Mesenchymal stem cell (in vitro differentiated cells and primary cell): ENCODE data around the gene C1QTNF2.
A peak's percentile ranks its signal among the peaks of the same experiment; 100 is the strongest.

Experiments
- DNase-seq: peaks from one replicate; pipeline ENCODE4 v3.0.0-alpha.2; 2013
- H2AFZ ChIP-seq: one replicate; pipeline ENCODE4 v1.6.1; 2013; ENCODE audit warnings: low read depth, mild to moderate bottlenecking, control low read depth, inconsistent platforms, low read length, moderate library complexity
- H2AK5ac ChIP-seq: 2 replicates; pipeline ENCODE4 v1.6.1; 2013; ENCODE audit warnings: low read length, moderate library complexity, mild to moderate bottlenecking, inconsistent platforms; ENCODE audit not compliant: severe bottlenecking
- H2BK120ac ChIP-seq: one replicate; pipeline ENCODE4 v1.6.1; 2013; ENCODE audit warnings: low read depth, mild to moderate bottlenecking, inconsistent platforms, low read length, moderate library complexity
- H2BK12ac ChIP-seq, 2 experiments: one replicate each; pipeline ENCODE4 v1.6.1; 2013; ENCODE audit warnings: inconsistent platforms in 2 of 2, low read length in 2 of 2, mild to moderate bottlenecking in 2 of 2, moderate library complexity in 2 of 2, control low read depth in 1 of 2
- H2BK15ac ChIP-seq: one replicate; pipeline ENCODE4 v1.6.1; 2013; ENCODE audit warnings: mild to moderate bottlenecking, low read depth, inconsistent platforms; ENCODE audit not compliant: poor library complexity, severe bottlenecking
- H2BK5ac ChIP-seq: 2 replicates; pipeline ENCODE4 v1.6.1; 2013; ENCODE audit warnings: low read depth, mild to moderate bottlenecking, low read length, control low read depth, inconsistent platforms; ENCODE audit not compliant: poor library complexity, severe bottlenecking
- H3K14ac ChIP-seq, 2 experiments: one replicate each; pipeline ENCODE4 v1.6.1; 2013; ENCODE audit warnings: inconsistent platforms in 2 of 2, low read length in 2 of 2, control low read depth in 1 of 2, mild to moderate bottlenecking in 1 of 2, moderate library complexity in 1 of 2
- H3K18ac ChIP-seq, 2 experiments: one replicate each; pipeline ENCODE4 v1.6.1; 2013; ENCODE audit warnings: inconsistent platforms in 2 of 2, low read length in 2 of 2, control low read depth in 1 of 2, low read depth in 1 of 2, mild to moderate bottlenecking in 1 of 2
- H3K23ac ChIP-seq, 2 experiments: one replicate each; pipeline ENCODE4 v1.6.1; 2013; ENCODE audit warnings: inconsistent platforms in 2 of 2, low read length in 2 of 2, mild to moderate bottlenecking in 2 of 2, moderate library complexity in 2 of 2, control low read depth in 1 of 2
- H3K27ac ChIP-seq: 2 replicates; pipeline ENCODE4 v1.5.1; 2013; ENCODE audit warnings: mild to moderate bottlenecking, moderate library complexity, low read length, control low read depth, inconsistent platforms; ENCODE audit not compliant: poor library complexity, severe bottlenecking
- H3K27me3 ChIP-seq, 2 experiments: 2 replicates each; pipeline versions ENCODE4 v1.6.1 to v1.7.0; 2013; ENCODE audit warnings: low read length in 2 of 2, mild to moderate bottlenecking in 2 of 2, moderate library complexity in 2 of 2, control low read depth in 1 of 2, inconsistent platforms in 1 of 2; ENCODE audit not compliant: control insufficient read depth in 1 of 2, insufficient read depth in 1 of 2
- H3K36me3 ChIP-seq, 2 experiments: 2 replicates each; pipeline versions ENCODE4 v1.6.1 to v1.7.0; 2013; ENCODE audit warnings: low read length in 2 of 2, control low read depth in 1 of 2, inconsistent platforms in 1 of 2, low read depth in 1 of 2, mild to moderate bottlenecking in 1 of 2; ENCODE audit not compliant: insufficient read depth in 2 of 2, control insufficient read depth in 1 of 2
- H3K4ac ChIP-seq, 2 experiments: one replicate each; pipeline ENCODE4 v1.6.1; 2013; ENCODE audit warnings: inconsistent platforms in 2 of 2, low read length in 2 of 2, mild to moderate bottlenecking in 2 of 2, moderate library complexity in 2 of 2, control low read depth in 1 of 2, low read depth in 1 of 2
- H3K4me1 ChIP-seq: 2 replicates; pipeline ENCODE4 v1.6.1; 2013; ENCODE audit warnings: low read depth, low read length, control low read depth; ENCODE audit not compliant: control insufficient read depth, insufficient read depth
- H3K4me2 ChIP-seq: 2 replicates; pipeline ENCODE4 v1.6.1; 2013; ENCODE audit warnings: low read length, mild to moderate bottlenecking, inconsistent platforms; ENCODE audit not compliant: poor library complexity, severe bottlenecking
- H3K4me3 ChIP-seq, 2 experiments: 2 replicates each; pipeline versions ENCODE4 v1.5.1 to v1.7.0; 2013; ENCODE audit warnings: low read length in 2 of 2, mild to moderate bottlenecking in 2 of 2, control low read depth in 1 of 2, low read depth in 1 of 2; ENCODE audit not compliant: insufficient read depth in 1 of 2
- H3K79me1 ChIP-seq: replicated peaks from 2 replicates; pipeline ENCODE4 v1.6.1; 2013; ENCODE audit warnings: mild to moderate bottlenecking, control low read depth, low read length, inconsistent platforms; ENCODE audit not compliant: poor library complexity, severe bottlenecking
- H3K9ac ChIP-seq: 2 replicates; pipeline ENCODE4 v1.7.0; 2013; ENCODE audit warnings: mild to moderate bottlenecking, low read length, moderate library complexity
- H3K9me3 ChIP-seq: 2 replicates; pipeline ENCODE4 v1.7.0; 2013; ENCODE audit warnings: mild to moderate bottlenecking, low read length; ENCODE audit not compliant: control insufficient read depth
- H4K8ac ChIP-seq: one replicate; pipeline ENCODE4 v1.6.1; 2013; ENCODE audit warnings: inconsistent platforms, mild to moderate bottlenecking, low read length, moderate library complexity
- H4K91ac ChIP-seq: one replicate; pipeline ENCODE4 v1.6.1; 2013; ENCODE audit warnings: mild to moderate bottlenecking, low read length, inconsistent platforms
- WGBS: methylation state at CpG from one replicate; pipeline ENCODE4 v1.1.7; 2013; ENCODE audit warnings: mixed read lengths; 5-methylcytosine and 5-hydroxymethylcytosine counted together

C1QTNF2 gene

DNA sequence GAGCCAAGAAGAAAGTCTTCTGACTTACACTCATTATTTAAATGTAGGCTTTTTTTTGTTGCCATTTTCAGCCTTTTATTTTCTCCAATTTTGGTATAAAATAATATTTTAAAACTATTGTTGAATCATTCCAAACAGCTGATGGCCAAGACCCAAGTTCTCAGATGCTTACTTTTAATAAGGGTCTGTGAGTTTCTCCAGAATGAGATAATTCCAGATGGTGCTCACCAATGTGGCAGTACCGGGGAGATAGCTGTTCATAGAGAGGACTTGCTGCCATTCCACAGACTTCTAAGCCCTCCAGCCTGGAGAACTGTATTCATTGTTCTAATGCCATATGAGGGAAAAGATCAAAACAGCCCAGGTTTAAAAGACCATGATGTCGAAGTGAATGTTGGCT is 5.3 kb upstream of the C1QTNF2 start:
- Histone ChIP-seq H3K4ac (no peak overlapping the region), H3K27ac (no peak overlapping the region), H3K4me3 (no peak overlapping the region), H3K79me1 (no peaks in the 10 kb centered on the region), H3K9ac (no peak overlapping the region), H3K23ac (no peak overlapping the region), H4K91ac (no peak overlapping the region), H2BK5ac (no peak overlapping the region), H3K4me2 (no peak overlapping the region), H2BK120ac (no peak overlapping the region), H2AFZ (no peak overlapping the region), H3K27me3 (peaks cover 27 to 35% of the 10 kb centered on the region in 2 experiments), H3K14ac (no peak overlapping the region), H3K36me3 (no peaks in the 10 kb centered on the region), H3K9me3 (no peaks in the 10 kb centered on the region), H3K18ac (no peak overlapping the region), H2BK15ac (no peak overlapping the region), H3K4me1 (peaks cover 2% of the 10 kb centered on the region), H2AK5ac (no peak overlapping the region), H2BK12ac (no peak overlapping the region), H4K8ac (no peak overlapping the region)
- WGBS: no CpG with 5 or more reads among the region's 2 CpGs
- DNase-seq: no peak

DNA sequence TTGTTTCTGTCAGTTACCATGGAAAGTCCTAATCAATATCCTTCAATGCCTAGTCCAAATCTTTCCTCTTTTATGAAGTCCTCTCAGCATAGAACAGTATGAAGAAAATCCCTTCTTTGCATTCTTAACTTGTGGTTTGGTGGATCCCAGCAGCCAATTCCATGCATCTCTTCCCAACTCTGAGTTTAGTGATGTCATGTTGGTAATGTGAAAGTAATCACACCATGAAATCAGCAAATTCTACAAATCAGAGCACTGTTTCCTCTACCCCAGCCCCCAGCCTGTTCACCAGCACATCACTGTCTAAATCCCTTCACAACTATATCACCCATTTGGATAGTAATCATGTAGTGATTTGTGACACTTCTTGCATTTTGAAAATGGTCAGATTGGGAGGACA is 4.7 kb upstream of the C1QTNF2 start:
- H3K9me3 ChIP-seq: no peaks in the 10 kb centered on the region
- H2AK5ac ChIP-seq: no peak overlapping the region
- H3K14ac ChIP-seq: no peak overlapping the region

DNA sequence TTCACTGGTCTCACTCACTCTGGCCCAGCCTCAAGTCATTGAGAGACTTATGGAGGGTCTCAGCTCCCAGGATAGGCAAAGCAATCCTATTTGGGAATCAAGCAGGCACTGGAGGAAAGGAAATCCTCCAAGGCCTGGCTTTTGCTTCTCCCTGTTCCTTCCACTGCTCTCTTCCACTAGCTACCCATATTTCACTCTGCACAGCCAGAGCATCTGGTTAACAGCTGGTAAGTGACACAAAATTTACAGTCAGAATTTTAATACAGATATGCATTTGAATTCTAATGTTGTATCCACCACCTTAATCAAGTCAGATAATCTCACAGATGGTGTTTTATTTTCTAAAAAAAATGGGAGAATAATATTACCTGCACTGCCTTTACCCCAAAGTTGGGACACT is 868 bp upstream of the C1QTNF2 start:
- H3K4ac ChIP-seq: no peak overlapping the region
- no peak overlapping the region for H2AK5ac ChIP-seq
- H4K8ac ChIP-seq: no peak overlapping the region
- H2BK5ac ChIP-seq: no peak overlapping the region
- H2BK15ac ChIP-seq: no peak overlapping the region
- H3K23ac ChIP-seq: no peak overlapping the region
- H3K9me3 ChIP-seq: no peaks in the 10 kb centered on the region
- no peak overlapping the region for H4K91ac ChIP-seq
- no peak overlapping the region for H3K9ac ChIP-seq
- peaks cover 7% of the 10 kb centered on the region for H3K4me1 ChIP-seq
- H2BK12ac ChIP-seq: no peak overlapping the region
- H3K79me1 ChIP-seq: no peaks in the 10 kb centered on the region
- peaks cover 31 to 35% of the 10 kb centered on the region in 2 experiments for H3K27me3 ChIP-seq
- H3K4me2 ChIP-seq: no peak overlapping the region
- H3K18ac ChIP-seq: no peak overlapping the region
- H3K4me3 ChIP-seq: no peak overlapping the region
- DNase-seq: no peak
- H3K36me3 ChIP-seq: no peaks in the 10 kb centered on the region
- H3K14ac ChIP-seq: no peak overlapping the region
- H2BK120ac ChIP-seq: no peak overlapping the region
- H2AFZ ChIP-seq: no peak overlapping the region
- H3K27ac ChIP-seq: no peak overlapping the region

More for the DNA sequence above, 4.7 kb upstream of the C1QTNF2 start:
- Histone ChIP-seq H3K4me3 (no peak overlapping the region), H2AFZ (no peak overlapping the region), H3K4ac (no peak overlapping the region), H4K91ac (no peak overlapping the region), H4K8ac (no peak overlapping the region), H3K23ac (no peak overlapping the region), H3K18ac (no peak overlapping the region), H3K4me1 (peaks cover 7% of the 10 kb centered on the region), H3K27me3 (peaks cover 29 to 35% of the 10 kb centered on the region in 2 experiments), H3K27ac (no peak overlapping the region), H3K4me2 (no peak overlapping the region), H3K36me3 (no peaks in the 10 kb centered on the region), H3K9ac (no peak overlapping the region), H3K79me1 (no peaks in the 10 kb centered on the region), H2BK5ac (no peak overlapping the region), H2BK12ac (no peak overlapping the region), H2BK15ac (no peak overlapping the region), H2BK120ac (no peak overlapping the region)
- peak; percentile 46 for DNase-seq

DNA sequence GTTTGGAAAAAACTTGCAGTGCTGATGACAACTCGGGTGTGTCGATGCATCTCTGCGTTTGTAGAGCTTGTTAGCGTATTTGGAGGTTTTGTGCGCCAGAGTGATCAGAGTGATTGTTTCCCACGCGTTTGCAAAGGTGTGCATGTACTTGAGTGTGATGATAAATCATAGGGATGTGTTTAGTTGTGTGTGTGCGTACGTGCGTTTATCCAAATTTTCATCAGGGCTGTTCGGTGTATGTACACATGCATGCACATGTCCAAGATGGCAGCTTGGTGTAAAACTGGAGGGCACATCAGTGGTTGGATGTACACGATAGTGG is 248 bp upstream of the C1QTNF2 start:
- WGBS: 60% methylated on average over 12 of the region's 12 CpGs
- H3K14ac ChIP-seq: no peak overlapping the region
- no peak for DNase-seq

More for the DNA sequence above, 248 bp upstream of the C1QTNF2 start:
- peak overlapping the region; percentile 95 for H3K4me2 ChIP-seq
- no peak overlapping the region for H4K91ac ChIP-seq
- peaks cover 7% of the 10 kb centered on the region for H3K4me1 ChIP-seq
- no peaks in the 10 kb centered on the region for H3K9me3 ChIP-seq
- H3K9ac ChIP-seq: peak overlapping the region; percentile 80
- no peak overlapping the region for H2BK5ac ChIP-seq
- peak overlapping the region; percentile 56 for H4K8ac ChIP-seq
- no peaks in the 10 kb centered on the region for H3K79me1 ChIP-seq
- H2BK120ac ChIP-seq: no peak overlapping the region
- no peak overlapping the region for H2AK5ac ChIP-seq
- H3K27me3 ChIP-seq: peaks cover 31 to 33% of the 10 kb centered on the region in 2 experiments
- H3K4ac ChIP-seq: no peak overlapping the region
- peak overlapping the region in 1 of 2 experiments; percentile 34 for H2BK12ac ChIP-seq
- no peaks in the 10 kb centered on the region for H3K36me3 ChIP-seq
- H3K23ac ChIP-seq: no peak overlapping the region
- H2BK15ac ChIP-seq: no peak overlapping the region
- H2AFZ ChIP-seq: peak overlapping the region; percentile 48
- H3K4me3 ChIP-seq: peak overlapping the region; percentile 67 to 84
- no peak overlapping the region for H3K27ac ChIP-seq
- H3K18ac ChIP-seq: peak overlapping the region in 1 of 2 experiments; percentile 60
